Measurements from ENCODE around the gene SLC1A3.

DNA sequence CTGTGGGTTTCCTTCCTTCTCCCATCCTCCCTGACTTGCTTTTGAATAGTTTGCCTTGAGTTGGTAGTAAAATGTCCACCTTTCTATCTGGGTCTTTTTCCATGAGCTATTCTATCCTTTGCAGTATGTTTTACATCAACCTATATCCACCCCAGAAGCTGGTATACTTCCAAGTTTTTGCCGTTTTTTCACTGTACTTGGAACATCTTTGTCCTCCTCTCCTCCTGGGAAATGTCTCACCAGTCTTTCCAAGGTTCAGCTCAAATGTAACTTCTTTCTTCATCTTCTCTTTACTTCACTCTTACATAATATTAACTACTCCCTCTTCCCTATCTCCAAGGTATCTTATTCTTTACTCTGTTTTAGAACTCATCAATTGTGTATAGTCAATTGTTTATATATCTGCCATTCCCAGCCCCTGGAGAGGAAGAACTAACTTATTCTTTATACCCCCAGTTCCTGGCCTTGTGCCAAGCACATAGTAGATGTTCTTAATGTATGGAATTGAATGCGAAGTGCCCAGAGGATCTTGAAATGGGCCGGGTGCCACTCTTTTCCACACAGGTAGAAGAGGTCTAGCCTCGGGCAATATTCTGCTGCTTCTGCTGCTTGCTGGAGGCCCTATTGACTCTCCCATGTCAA is 34.9 kb upstream of the SLC1A3 start:
- no peak for TF ChIP-seq TAF1 (IDR thresholded peaks at IDR 0.05; ENCODE audit: borderline replicate concordance, insufficient read depth, low read length)
- no peak for TF ChIP-seq POLR2AphosphoS5 (IDR thresholded peaks at IDR 0.05; ENCODE audit: low read depth, low read length)
- TF ChIP-seq, protein P1, sequence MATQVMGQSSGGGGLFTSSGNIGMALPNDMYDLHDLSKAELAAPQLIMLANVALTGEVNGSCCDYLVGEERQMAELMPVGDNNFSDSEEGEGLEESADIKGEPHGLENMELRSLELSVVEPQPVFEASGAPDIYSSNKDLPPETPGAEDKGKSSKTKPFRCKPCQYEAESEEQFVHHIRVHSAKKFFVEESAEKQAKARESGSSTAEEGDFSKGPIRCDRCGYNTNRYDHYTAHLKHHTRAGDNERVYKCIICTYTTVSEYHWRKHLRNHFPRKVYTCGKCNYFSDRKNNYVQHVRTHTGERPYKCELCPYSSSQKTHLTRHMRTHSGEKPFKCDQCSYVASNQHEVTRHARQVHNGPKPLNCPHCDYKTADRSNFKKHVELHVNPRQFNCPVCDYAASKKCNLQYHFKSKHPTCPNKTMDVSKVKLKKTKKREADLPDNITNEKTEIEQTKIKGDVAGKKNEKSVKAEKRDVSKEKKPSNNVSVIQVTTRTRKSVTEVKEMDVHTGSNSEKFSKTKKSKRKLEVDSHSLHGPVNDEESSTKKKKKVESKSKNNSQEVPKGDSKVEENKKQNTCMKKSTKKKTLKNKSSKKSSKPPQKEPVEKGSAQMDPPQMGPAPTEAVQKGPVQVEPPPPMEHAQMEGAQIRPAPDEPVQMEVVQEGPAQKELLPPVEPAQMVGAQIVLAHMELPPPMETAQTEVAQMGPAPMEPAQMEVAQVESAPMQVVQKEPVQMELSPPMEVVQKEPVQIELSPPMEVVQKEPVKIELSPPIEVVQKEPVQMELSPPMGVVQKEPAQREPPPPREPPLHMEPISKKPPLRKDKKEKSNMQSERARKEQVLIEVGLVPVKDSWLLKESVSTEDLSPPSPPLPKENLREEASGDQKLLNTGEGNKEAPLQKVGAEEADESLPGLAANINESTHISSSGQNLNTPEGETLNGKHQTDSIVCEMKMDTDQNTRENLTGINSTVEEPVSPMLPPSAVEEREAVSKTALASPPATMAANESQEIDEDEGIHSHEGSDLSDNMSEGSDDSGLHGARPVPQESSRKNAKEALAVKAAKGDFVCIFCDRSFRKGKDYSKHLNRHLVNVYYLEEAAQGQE (IDR thresholded peaks at IDR 0.05; ENCODE audit: insufficient read depth in 1 of 2, low read depth in 2 of 2, low read length in 2 of 2), result no peak

All from PFSK-1 (cell line).